ENCODE measurements around the gene MTMR2. TPM values are rescaled to one million over a fixed set of nuclear protein-coding genes. Genes with fewer than 3 reads are reported as not detected.

The MTMR2 gene
- total RNA-seq, 1 donor from 2014 or later, result 27.0 TPM

DNA sequence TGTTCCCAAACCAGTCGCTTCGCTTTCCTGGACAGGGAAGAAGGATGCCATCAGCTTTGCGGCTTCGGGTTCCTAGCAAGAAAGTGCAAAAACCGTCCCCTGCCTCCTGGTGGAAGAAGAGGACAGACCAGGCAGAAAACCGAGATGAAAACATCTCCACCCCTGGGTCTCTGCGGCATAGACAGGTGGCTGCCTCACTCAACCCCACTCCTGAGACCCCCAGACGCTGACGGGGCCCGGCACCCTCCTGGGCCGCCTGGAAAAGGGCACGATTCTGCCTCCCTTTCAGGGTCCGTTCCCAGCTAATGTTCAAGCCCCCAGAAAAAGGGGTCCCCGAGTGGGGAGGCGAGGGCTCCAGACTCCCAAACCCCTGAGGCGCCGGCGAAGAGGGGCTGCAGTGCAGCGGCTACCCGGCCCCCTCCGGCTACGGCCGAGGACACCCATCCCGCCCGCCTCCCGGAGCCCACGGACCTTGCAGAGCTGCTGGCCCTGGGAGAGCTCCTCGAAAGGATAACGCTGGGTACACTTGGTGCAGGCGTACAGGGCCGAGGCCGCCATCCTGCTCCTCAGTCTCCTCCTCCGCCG, 134.9 kb downstream of the MTMR2 start:
- peaks cover 21% of the 10 kb centered on the region for H3K4me1 ChIP-seq
- H3K27ac ChIP-seq, result peak overlapping the region; percentile 99
- TF ChIP-seq, protein P1, sequence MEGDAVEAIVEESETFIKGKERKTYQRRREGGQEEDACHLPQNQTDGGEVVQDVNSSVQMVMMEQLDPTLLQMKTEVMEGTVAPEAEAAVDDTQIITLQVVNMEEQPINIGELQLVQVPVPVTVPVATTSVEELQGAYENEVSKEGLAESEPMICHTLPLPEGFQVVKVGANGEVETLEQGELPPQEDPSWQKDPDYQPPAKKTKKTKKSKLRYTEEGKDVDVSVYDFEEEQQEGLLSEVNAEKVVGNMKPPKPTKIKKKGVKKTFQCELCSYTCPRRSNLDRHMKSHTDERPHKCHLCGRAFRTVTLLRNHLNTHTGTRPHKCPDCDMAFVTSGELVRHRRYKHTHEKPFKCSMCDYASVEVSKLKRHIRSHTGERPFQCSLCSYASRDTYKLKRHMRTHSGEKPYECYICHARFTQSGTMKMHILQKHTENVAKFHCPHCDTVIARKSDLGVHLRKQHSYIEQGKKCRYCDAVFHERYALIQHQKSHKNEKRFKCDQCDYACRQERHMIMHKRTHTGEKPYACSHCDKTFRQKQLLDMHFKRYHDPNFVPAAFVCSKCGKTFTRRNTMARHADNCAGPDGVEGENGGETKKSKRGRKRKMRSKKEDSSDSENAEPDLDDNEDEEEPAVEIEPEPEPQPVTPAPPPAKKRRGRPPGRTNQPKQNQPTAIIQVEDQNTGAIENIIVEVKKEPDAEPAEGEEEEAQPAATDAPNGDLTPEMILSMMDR (IDR thresholded peaks at IDR 0.05), result peak; percentile 8
- peaks cover 38% of the 10 kb centered on the region for H3K36me3 ChIP-seq
- peak overlapping the region; percentile 86 for H3K4me3 ChIP-seq
- H3K9me3 ChIP-seq, result no peaks in the 10 kb centered on the region
- ATAC-seq, result no peak
- DNase-seq, result no peak
- no peaks in the 10 kb centered on the region for H3K27me3 ChIP-seq
- intact Hi-C loops (cut with DNase I), result no loop called here

Other genes starting within 250 kb of the MTMR2 start
- 22.5 TPM for gene FAM76B, start 134.3 kb downstream of the MTMR2 start, total RNA-seq
- gene CEP57, start 133.6 kb downstream of the MTMR2 start, total RNA-seq, result 33.8 TPM

All from upper lobe of right lung (tissue), 1 donor.